Fibroblast of the aortic adventitia (primary cell): ENCODE data around the gene COMMD10. TPM values are rescaled to one million over a fixed set of nuclear protein-coding genes. Genes with fewer than 3 reads are reported as not detected.

Source experiments
- DNase-seq: peaks from one replicate; pipeline ENCODE4 v3.0.0-alpha.2; 2010; ENCODE audit warnings: low read depth
- H3K4me3 ChIP-seq: 2 replicates; pipeline ENCODE4 v1.5.1; 2011; ENCODE audit warnings: low read depth, mild to moderate bottlenecking, control low read depth, low read length, moderate library complexity
- total RNA-seq: library from RNA; depleted of rRNA; stranded (reverse); fragments of >200 nt; gene quantifications from 2 replicates; pipeline ENCODE4 v1.2.3, GENCODE V29; 2012; ENCODE audit warnings: low replicate concordance
- TF ChIP-seq, protein P1 (sequence below): IDR thresholded peaks from 2 replicates; pipeline ENCODE4 v1.5.1; 2011; ENCODE audit warnings: mild to moderate bottlenecking, low read length, control low read depth, inconsistent platforms; ENCODE audit not compliant: insufficient read depth

Gene COMMD10
- total RNA-seq, 1 donor = 37.3 TPM

DNA sequence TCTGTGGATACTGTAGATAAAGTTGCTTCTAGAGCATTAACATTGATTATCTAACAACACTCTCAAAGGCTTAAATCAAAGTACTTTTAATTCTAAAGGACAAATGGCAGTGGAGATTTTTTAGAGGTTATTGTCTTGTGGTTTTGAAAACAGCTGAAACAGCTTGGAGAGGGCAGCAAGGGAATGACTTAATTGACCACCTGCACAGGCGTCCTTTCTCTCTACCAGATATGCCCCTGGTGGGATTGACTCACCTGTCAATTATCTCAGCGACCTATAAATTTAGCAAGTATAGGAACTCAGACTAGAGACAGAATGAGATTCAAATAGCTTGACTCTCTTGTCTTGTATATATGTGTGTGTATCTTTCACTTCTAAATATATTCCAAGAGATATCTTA is 39.0 kb upstream of the COMMD10 start:
- no peak overlapping the region for H3K4me3 ChIP-seq
- no peak for DNase-seq
- TF ChIP-seq, protein P1, sequence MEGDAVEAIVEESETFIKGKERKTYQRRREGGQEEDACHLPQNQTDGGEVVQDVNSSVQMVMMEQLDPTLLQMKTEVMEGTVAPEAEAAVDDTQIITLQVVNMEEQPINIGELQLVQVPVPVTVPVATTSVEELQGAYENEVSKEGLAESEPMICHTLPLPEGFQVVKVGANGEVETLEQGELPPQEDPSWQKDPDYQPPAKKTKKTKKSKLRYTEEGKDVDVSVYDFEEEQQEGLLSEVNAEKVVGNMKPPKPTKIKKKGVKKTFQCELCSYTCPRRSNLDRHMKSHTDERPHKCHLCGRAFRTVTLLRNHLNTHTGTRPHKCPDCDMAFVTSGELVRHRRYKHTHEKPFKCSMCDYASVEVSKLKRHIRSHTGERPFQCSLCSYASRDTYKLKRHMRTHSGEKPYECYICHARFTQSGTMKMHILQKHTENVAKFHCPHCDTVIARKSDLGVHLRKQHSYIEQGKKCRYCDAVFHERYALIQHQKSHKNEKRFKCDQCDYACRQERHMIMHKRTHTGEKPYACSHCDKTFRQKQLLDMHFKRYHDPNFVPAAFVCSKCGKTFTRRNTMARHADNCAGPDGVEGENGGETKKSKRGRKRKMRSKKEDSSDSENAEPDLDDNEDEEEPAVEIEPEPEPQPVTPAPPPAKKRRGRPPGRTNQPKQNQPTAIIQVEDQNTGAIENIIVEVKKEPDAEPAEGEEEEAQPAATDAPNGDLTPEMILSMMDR = no peak

DNA sequence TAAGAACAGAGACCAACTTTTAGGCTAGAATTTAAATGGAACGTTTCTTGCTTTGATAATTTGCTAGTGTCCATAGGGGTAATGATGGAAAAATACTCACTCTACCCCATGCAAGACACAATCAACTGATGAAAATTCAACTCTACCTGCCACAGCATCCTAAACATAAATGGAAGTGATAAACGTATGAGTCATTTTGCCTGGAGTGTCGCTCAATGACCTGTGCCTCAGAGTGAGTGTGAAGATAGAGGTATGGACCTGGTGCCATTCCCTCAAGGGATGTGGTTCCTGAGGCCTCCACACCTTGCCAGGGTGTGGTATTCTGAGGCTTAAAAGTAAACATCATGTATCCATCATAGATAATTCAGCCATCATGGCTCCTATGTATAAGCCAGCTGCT is 38.6 kb upstream of the COMMD10 start:
- no peak overlapping the region for H3K4me3 ChIP-seq
- TF ChIP-seq, protein P1 = no peak
- no peak for DNase-seq

DNA sequence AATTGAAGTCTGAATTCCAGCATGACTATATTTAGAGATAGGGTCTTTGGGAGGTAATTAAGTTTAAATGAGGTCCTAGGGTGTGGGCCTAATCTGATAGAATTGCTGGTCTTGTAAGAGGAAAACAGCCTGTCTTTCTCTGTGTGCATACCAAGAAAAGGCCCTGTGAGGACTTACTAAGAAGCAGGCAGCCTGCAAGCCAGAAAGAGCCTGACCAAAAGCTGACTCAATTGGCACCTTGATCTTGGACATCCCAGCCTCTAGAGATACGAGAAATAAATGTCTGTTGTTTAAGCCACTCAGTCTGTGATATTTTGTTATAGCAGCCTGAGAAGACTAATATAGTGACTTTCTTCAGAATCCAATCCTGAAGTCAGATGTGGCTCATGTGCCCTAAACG is 38.0 kb upstream of the COMMD10 start:
- DNase-seq = no peak
- H3K4me3 ChIP-seq = no peak overlapping the region
- TF ChIP-seq, protein P1 = no peak

DNA sequence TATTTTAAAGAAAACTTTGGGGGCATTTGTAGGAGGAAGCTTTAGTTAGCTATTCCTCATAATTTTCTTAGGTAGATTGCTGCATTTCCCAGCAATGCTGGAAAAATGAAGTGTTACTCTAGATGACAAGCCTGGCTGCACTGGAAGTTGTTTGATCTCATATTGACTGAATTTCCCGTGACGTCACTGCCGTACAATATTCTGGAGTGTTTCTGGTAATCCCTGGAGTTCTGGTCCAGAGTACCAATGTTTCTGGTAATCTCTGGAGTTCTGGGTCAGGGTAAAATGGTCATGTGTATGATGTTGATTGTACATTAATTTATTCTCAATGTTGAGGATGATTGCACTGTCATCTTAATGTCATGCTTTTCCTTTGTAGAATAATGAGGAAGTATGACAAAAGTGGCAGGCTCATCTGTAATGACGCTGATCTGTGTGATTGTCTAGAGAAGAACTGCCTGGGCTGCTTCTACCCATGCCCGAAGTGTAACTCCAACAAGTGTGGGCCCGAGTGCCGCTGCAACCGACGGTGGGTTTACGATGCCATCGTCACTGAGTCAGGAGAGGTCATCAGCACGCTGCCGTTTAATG is 26.4 kb upstream of the COMMD10 start:
- TF ChIP-seq, protein P1 = no peak
- H3K4me3 ChIP-seq = no peak overlapping the region
- DNase-seq = no peak

DNA sequence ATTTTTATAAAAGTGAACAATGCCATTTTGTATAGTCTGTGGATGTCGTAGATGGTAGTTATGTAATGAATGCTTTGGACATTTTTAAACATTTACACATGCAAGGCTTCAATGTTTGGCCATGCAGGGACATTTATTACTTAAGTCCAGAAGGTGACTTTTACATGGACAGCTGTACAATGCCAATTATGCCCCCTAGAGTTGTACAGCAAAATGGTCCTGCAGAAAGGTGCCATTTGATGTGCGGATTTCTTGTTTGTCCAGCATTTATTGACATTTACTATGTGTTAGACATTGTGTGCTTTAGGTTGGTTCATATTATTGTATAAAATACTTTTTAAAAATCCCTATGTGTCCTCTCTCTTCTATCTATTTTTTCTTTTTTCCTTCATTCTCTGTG is 22.5 kb upstream of the COMMD10 start:
- no peak for DNase-seq
- TF ChIP-seq, protein P1 = no peak
- H3K4me3 ChIP-seq = no peak overlapping the region

DNA sequence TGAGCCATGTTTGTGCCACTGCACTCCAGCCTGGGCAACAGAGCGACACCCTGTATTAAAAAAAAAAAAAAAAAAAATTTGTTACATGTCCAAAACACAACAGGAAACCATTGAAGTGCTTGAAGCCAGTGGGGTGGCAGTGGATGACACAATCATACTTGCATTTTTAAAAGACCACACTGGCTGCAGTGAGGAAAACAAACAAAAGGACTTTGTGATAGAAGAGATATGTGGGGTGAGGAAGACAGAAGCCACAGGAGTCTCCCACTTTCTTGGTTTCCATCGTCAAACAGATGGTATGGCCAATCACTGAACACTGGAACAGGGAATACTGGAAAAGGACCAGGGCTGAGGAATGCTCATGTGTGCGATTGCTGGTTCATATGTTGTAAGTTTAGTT is 20.9 kb upstream of the COMMD10 start:
- TF ChIP-seq, protein P1 = no peak
- H3K4me3 ChIP-seq = no peak overlapping the region
- DNase-seq = no peak

DNA sequence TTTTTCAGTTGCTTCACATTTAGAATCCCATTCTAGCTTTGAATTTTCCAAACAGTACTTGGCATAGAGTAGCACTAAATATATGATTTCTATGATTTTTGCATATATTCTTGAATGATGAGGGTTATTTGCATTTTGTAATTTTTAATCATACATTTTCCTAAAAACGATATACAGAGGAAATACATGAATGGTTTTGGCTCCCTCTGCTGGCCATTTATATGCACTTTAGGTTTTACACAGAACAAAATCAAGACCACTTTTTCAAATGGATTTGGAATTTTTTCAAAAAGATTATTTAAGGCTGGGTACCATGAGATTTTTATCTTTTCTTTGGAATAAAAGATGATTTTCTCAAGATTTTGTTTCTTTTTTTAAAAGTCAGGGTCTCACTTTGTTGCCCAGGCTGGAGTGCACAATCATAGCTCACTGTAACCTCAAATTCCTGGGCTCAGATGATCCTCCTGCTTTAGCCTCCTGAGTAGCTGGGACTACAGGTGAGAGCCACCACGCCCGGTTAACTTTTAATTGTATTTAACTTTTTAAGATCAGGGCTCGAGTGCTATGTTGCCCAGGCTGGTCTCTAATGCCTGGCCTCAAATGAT is 16.7 kb upstream of the COMMD10 start:
- peak; percentile 81 for DNase-seq
- no peak overlapping the region for H3K4me3 ChIP-seq
- TF ChIP-seq, protein P1 = peak; percentile 70
